Measurements from ENCODE around the gene NHLRC1.

The NHLRC1 gene

GRCh38 chr6:18138906-18139305 lies 16.4 kb upstream of the NHLRC1 start:
- DNase-seq = no peak

- no peak for DNase-seq
Measured at GRCh38 chr6:18136260-18136659, 13.8 kb upstream of the NHLRC1 start.

GRCh38 chr6:18135171-18135570 lies 12.7 kb upstream of the NHLRC1 start:
- no peak for DNase-seq

GRCh38 chr6:18132346-18132745 lies 9.9 kb upstream of the NHLRC1 start:
- no peak for DNase-seq

- no peak for DNase-seq
Measured at GRCh38 chr6:18126121-18126520, 3.6 kb upstream of the NHLRC1 start.

GRCh38 chr6:18121580-18122127 lies 823 bp downstream of the NHLRC1 start:
- DNase-seq = no peak

- no peak for DNase-seq
Measured at GRCh38 chr6:18119236-18119635, 3.2 kb downstream of the NHLRC1 start.

- no peak for DNase-seq
Measured at GRCh38 chr6:18118330-18118729, 4.1 kb downstream of the NHLRC1 start.

- no peak for DNase-seq
Measured at GRCh38 chr6:18117136-18117535, 5.3 kb downstream of the NHLRC1 start.

- no peak for DNase-seq
Measured at GRCh38 chr6:18115356-18115755, 7.1 kb downstream of the NHLRC1 start.

- DNase-seq = no peak
Measured at GRCh38 chr6:18110162-18110561, 12.3 kb downstream of the NHLRC1 start.

- no peak for DNase-seq
Measured at GRCh38 chr6:18107061-18107460, 15.4 kb downstream of the NHLRC1 start.

GRCh38 chr6:18102783-18103509 lies 19.5 kb downstream of the NHLRC1 start:
- no peak for DNase-seq

GRCh38 chr6:18101873-18102272 lies 20.6 kb downstream of the NHLRC1 start:
- DNase-seq = no peak

- DNase-seq = no peak
Measured at GRCh38 chr6:18101271-18101670, 21.2 kb downstream of the NHLRC1 start.

GRCh38 chr6:18100296-18100695 lies 22.2 kb downstream of the NHLRC1 start:
- no peak for DNase-seq

- DNase-seq = no peak
Measured at GRCh38 chr6:18099511-18099910, 23.0 kb downstream of the NHLRC1 start.

GRCh38 chr6:18096423-18096822 lies 26.1 kb downstream of the NHLRC1 start:
- no peak for DNase-seq

GRCh38 chr6:18091382-18091781 lies 31.1 kb downstream of the NHLRC1 start:
- DNase-seq = no peak

GRCh38 chr6:18090349-18090786 lies 32.1 kb downstream of the NHLRC1 start:
- DNase-seq = no peak

GRCh38 chr6:18088419-18089296 lies 33.8 kb downstream of the NHLRC1 start:
- DNase-seq = no peak

- no peak for DNase-seq
Measured at GRCh38 chr6:18087396-18088165, 34.9 kb downstream of the NHLRC1 start.

All from right forelimb (tissue), 1 donor.